Measurements from ENCODE around the gene VSTM2L. TPM values are rescaled to one million over a fixed set of nuclear protein-coding genes. Genes with fewer than 3 reads are reported as not detected.
"Not testable (repeated sequence)": the region's sequence is repeated elsewhere in the genome, so short reads cannot be mapped to it uniquely, and the experiment has no call there.

The VSTM2L gene
- total RNA-seq, 3 donors from 2014 or later: 0.81 to 2.6 (median 2.6) TPM

GRCh38 chr20:37958856-37959520 is 56.1 kb downstream of the VSTM2L start:
- no peak for DNase-seq
- ATAC-seq: no peak
- no peaks in the 10 kb centered on the region for H3K36me3 ChIP-seq (ENCODE audit: low read depth)
- no peaks in the 10 kb centered on the region for H3K4me1 ChIP-seq (ENCODE audit: low read depth)
- H3K4me3 ChIP-seq: no peak overlapping the region
- H3K9me3 ChIP-seq: no peaks in the 10 kb centered on the region
- TF ChIP-seq, protein P1, sequence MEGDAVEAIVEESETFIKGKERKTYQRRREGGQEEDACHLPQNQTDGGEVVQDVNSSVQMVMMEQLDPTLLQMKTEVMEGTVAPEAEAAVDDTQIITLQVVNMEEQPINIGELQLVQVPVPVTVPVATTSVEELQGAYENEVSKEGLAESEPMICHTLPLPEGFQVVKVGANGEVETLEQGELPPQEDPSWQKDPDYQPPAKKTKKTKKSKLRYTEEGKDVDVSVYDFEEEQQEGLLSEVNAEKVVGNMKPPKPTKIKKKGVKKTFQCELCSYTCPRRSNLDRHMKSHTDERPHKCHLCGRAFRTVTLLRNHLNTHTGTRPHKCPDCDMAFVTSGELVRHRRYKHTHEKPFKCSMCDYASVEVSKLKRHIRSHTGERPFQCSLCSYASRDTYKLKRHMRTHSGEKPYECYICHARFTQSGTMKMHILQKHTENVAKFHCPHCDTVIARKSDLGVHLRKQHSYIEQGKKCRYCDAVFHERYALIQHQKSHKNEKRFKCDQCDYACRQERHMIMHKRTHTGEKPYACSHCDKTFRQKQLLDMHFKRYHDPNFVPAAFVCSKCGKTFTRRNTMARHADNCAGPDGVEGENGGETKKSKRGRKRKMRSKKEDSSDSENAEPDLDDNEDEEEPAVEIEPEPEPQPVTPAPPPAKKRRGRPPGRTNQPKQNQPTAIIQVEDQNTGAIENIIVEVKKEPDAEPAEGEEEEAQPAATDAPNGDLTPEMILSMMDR (IDR thresholded peaks at IDR 0.05): no peak
- intact Hi-C loops (cut with DNase I, micrococcal nuclease): no loop called here

GRCh38 chr20:37961066-37961465 is 58.1 kb downstream of the VSTM2L start:
- no peak for ATAC-seq
- Histone ChIP-seq H3K4me1 (ENCODE audit: low read depth) (no peaks in the 10 kb centered on the region), H3K36me3 (ENCODE audit: low read depth) (no peaks in the 10 kb centered on the region), H3K9me3 (no peaks in the 10 kb centered on the region), H3K4me3 (no peak overlapping the region)
- TF ChIP-seq, protein P1 (IDR thresholded peaks at IDR 0.05): no peak
- no peak for DNase-seq
- intact Hi-C loops (cut with DNase I, micrococcal nuclease): no loop called here

- H3K36me3 ChIP-seq (ENCODE audit: low read depth); H3K4me3 ChIP-seq; ATAC-seq; H3K4me1 ChIP-seq (ENCODE audit: low read depth); intact Hi-C loops (cut with DNase I, micrococcal nuclease); DNase-seq; H3K9me3 ChIP-seq: not testable (repeated sequence)
These were observed 60.6 kb downstream of the VSTM2L start for GRCh38 chr20:37963483-37963882.

GRCh38 chr20:37968841-37969401 is 66.0 kb downstream of the VSTM2L start:
- Histone ChIP-seq H3K4me3 (no peak overlapping the region), H3K9me3 (peaks cover 5% of the 10 kb centered on the region), H3K4me1 (ENCODE audit: low read depth) (no peaks in the 10 kb centered on the region), H3K36me3 (ENCODE audit: low read depth) (no peaks in the 10 kb centered on the region)
- no peak for DNase-seq
- intact Hi-C loops (cut with DNase I, micrococcal nuclease): no loop called here
- no peak for ATAC-seq
- TF ChIP-seq, protein P1 (IDR thresholded peaks at IDR 0.05): no peak

- Histone ChIP-seq H3K4me3 (no peak overlapping the region), H3K9me3 (peaks cover 5% of the 10 kb centered on the region), H3K4me1 (ENCODE audit: low read depth) (no peaks in the 10 kb centered on the region), H3K36me3 (ENCODE audit: low read depth) (no peaks in the 10 kb centered on the region)
- no peak for ATAC-seq
- intact Hi-C loops (cut with DNase I, micrococcal nuclease): no loop called here
- TF ChIP-seq, protein P1 (IDR thresholded peaks at IDR 0.05): no peak
- DNase-seq: no peak
These were observed 67.3 kb downstream of the VSTM2L start for GRCh38 chr20:37969949-37970855.

- intact Hi-C loops (cut with DNase I, micrococcal nuclease): no loop called here
- TF ChIP-seq, protein P1 (IDR thresholded peaks at IDR 0.05): no peak
- Histone ChIP-seq H3K36me3 (ENCODE audit: low read depth) (no peaks in the 10 kb centered on the region), H3K4me3 (no peak overlapping the region), H3K9me3 (peaks cover 5% of the 10 kb centered on the region), H3K4me1 (ENCODE audit: low read depth) (no peaks in the 10 kb centered on the region)
- no peak for ATAC-seq
- no peak for DNase-seq
These were observed 67.9 kb downstream of the VSTM2L start for GRCh38 chr20:37970856-37971245.

Data from mucosa of descending colon (tissue), 3 donors.